Measurements from ENCODE around the gene LAG3. TPM values are rescaled to one million over a fixed set of nuclear protein-coding genes. Genes with fewer than 3 reads are reported as not detected.

The LAG3 gene
- total RNA-seq, 1 donor from 2014 or later = not detected

- TF ChIP-seq CTCF (conservative IDR thresholded peaks at IDR 0.05; ENCODE audit: low read depth, low read length) = no peak
- DNase-seq (ENCODE audit: low read depth) = no peak
- H3K4me3 ChIP-seq (ENCODE audit: low read depth, low read length) = no peak overlapping the region
Observed at GRCh38 chr12:6784296-6784695, 12.0 kb downstream of the LAG3 start.

DNA sequence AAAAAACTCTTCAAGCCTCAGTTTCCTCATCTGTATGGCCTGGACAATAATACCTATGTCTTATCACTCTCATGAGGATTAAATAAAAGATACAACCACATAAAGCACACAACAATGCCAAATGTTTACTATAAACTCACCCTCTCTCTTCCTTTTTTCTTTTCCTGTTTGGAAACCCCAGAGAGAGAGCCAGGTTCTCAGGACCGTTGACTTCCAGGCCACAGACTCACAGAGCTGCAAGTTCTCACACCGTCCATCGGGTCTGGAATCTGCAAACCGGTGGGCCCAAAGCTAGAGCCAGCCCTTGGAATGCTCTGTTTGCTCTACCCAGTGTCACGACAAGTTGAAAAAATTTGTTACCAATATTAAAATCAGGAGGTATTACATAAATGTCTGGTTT is 12.4 kb downstream of the LAG3 start:
- H3K4me3 ChIP-seq (ENCODE audit: low read depth, low read length) = no peak overlapping the region
- DNase-seq (ENCODE audit: low read depth) = no peak
- no peak for TF ChIP-seq CTCF (conservative IDR thresholded peaks at IDR 0.05; ENCODE audit: low read depth, low read length)

GRCh38 chr12:6786416-6787094 is 14.2 kb downstream of the LAG3 start:
- TF ChIP-seq CTCF (conservative IDR thresholded peaks at IDR 0.05; ENCODE audit: low read depth, low read length) = no peak
- no peak overlapping the region for H3K4me3 ChIP-seq (ENCODE audit: low read depth, low read length)
- DNase-seq (ENCODE audit: low read depth) = no peak

GRCh38 chr12:6787309-6787708 is 15.0 kb downstream of the LAG3 start:
- H3K4me3 ChIP-seq (ENCODE audit: low read depth, low read length) = no peak overlapping the region
- DNase-seq (ENCODE audit: low read depth) = no peak
- no peak for TF ChIP-seq CTCF (conservative IDR thresholded peaks at IDR 0.05; ENCODE audit: low read depth, low read length)

GRCh38 chr12:6788972-6789924 is 16.9 kb downstream of the LAG3 start, which contains the start of gene CD4:
CD4 (plus strand) TSS chr12:6789528; CDS start chr12:6800139, 10,611 bp downstream.
- H3K4me3 ChIP-seq (ENCODE audit: low read depth, low read length) = no peak within 1 kb of the TSS
- no peak for DNase-seq (ENCODE audit: low read depth)
- no peak for TF ChIP-seq CTCF (conservative IDR thresholded peaks at IDR 0.05; ENCODE audit: low read depth, low read length)

DNA sequence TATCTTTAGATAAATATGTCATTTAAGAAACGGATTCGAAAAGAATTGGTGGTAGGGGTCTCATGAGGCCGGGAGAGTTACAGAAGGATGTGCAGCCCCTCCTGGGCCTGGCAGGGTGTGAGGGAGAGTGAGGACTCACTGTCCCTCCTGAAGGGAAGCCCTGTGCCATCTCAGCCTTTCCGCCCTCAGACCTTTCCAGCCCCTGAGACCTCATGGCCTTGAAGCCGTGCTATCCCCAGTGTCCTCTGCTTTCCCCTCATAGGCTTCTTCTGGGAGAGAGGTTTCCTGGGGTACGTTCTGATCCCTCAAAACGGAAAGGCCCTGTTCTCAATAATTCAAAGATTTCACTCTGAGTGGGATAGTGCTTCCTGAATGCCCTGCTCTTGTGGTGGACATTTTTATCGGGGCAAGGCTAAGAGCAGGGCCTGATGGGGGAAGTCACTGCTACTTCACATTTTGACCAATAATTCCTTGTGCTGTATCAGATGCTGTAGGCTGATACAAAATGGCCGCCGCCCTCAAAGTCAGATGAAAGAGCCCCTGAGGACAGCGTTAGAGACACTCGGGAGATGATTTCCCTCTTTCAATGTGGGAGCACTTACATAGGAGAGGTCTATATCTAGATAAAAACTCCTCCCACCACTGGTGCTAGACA is 18.3 kb downstream of the LAG3 start:
- no peak overlapping the region for H3K4me3 ChIP-seq (ENCODE audit: low read depth, low read length)
- TF ChIP-seq CTCF (conservative IDR thresholded peaks at IDR 0.05; ENCODE audit: low read depth, low read length) = no peak
- DNase-seq (ENCODE audit: low read depth) = no peak
